GM20431 (cell line): ENCODE data around the gene ERCC2.

ENCODE experiments used
- in situ Hi-C: fragments of 300-500 bp; cut with MseI, MboI; formaldehyde crosslinking; loops from one replicate; pipeline ENCODE4 v1.15.0; 2020; ENCODE audit warnings: low sequenced_read_pairs; ENCODE audit not compliant: unreplicated experiment

Gene ERCC2

GRCh38 chr19:45402298-45403061 is 32.1 kb upstream of the ERCC2 start:
- in situ Hi-C loops, result no loop called here

DNA sequence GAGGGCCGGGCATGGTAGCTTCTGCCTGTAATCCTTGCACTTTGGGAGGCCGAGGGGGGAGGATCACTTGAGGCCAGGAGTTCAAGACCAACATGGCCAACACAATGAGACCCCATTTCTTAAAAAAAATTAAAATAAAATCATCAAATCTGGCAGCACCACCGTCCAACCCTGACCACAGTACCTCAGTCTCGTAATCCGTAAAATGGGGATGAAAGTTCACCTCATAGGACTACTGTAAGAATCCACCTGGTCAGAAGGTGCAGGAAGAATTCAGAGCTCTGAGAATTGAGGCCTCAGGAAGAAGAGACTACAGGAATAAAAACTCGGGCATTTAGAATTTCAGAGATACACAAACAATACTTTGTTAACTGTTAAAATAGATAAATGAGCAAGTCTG is 31.4 kb upstream of the ERCC2 start:
- in situ Hi-C loops, result no loop called here

GRCh38 chr19:45400192-45400591 is 29.8 kb upstream of the ERCC2 start:
- in situ Hi-C loops, result no loop called here

- in situ Hi-C loops, result no loop called here
Observed at GRCh38 chr19:45395821-45396617, 25.6 kb upstream of the ERCC2 start.

DNA sequence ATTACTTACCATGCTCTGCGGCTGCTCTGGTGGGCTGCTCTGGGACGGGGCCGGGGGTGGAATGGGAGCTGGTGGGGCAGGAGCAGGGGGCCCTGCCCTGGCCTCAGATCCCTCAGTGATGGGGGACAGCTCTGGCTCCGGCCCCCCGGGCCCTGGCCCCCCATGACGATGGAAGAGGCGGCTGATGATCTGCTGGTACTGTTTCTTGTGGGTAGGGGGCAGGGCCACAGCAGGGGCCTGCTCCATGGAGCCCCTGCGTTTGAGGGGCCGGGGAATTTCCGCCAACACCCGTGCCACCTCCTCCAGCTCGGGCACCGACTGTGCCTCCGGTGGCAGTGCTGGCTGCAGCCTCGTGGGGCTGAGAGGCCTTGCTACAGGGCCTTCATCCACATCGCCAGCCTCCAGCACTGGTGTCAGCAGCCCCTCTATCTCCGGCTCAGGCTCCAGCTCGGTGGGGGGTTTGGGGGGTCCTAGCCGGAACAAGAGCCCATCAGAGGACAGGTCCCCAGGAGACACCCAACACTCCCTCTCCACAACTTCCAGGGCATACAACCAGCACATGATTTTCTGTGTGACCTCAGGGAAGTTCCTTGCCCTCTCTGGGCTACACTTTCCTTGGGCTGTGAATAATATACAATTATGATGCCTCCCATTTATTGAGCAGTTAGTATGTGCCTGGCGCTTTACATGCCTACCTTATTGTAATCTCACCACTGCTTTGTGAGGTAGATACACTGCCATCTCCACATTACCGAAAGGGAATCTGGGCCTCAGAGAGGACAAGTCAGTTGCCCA is 21.7 kb upstream of the ERCC2 start:
- in situ Hi-C loops, result no loop called here

DNA sequence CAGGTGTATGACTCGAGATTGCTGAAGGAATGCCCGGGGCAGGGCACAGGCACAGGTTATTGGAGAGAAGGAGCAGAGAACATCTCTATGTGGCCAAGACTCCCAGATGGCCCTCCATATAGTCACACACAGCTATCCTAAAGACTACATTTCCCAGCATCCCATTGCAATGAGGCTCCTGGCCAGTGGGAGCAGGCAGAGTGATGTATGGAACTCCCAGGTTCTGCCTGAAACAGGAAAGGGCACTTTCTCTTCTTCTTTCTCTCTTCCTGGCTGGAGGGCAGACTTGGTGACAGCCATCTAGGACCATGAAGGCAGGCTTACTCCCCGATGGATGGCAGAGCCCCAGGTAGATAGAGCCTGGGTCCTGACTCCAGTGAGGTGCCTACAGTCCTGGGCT is 21.0 kb upstream of the ERCC2 start:
- in situ Hi-C loops, result no loop called here

- in situ Hi-C loops, result no loop called here
Observed at GRCh38 chr19:45385392-45386221, 15.2 kb upstream of the ERCC2 start.

- in situ Hi-C loops, result no loop called here
Observed at GRCh38 chr19:45382426-45382825, 12.1 kb upstream of the ERCC2 start.

DNA sequence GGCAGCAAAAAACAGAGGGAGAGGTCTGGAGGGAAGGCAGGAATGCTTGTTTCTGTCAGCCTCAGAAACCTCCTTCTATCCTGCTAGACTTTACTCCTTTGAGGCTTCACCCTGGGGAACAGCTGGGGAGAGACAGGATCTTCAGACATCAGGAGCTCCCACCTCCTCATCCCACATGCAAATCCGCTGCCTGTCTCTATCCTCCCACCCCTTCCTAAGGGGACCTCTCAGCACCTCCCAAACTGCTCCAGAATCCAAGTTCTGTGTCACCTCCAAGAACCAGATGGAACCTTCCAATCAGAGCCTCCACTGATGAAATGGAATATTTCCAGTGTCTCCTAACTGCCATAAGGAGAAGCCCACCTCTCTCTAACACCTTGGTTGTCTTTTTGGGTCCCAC is 9.7 kb upstream of the ERCC2 start:
- in situ Hi-C loops, result no loop called here

- in situ Hi-C loops, result no loop called here
Observed at GRCh38 chr19:45376045-45376724, 5.8 kb upstream of the ERCC2 start.

DNA sequence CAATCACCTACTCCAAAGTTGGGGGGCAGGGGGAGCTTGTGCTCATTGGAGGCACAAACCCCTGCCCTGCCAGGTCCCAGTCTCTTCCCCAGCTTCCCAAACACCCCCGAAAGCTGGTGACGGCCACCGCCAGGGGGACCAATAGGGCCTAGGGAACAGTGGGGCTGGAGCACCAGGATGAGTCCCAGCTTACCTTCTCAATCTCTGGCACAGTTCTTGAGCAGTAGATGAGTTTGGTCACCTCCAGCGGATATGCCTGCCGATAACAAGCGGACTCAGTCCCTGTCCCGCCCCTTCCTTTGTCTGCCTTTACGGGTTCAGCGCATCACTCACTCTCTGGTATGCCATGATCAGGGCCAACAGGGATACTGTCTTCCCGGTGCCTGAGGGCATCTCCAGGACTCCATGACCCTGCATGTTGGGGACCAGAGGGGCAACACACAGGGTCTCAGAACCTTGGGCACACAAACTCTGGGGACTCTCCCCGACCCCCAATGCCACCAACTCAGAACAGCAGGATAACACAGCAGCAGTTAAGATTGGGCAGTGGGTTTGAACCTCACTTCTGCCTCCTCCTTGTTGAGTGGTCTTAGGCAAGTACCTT is 1.5 kb downstream of the ERCC2 start:
- in situ Hi-C loops, result no loop called here

GRCh38 chr19:45368127-45368526 is 2.2 kb downstream of the ERCC2 start:
- in situ Hi-C loops, result no loop called here

- in situ Hi-C loops, result no loop called here
Observed at GRCh38 chr19:45364696-45365095, 5.7 kb downstream of the ERCC2 start.

DNA sequence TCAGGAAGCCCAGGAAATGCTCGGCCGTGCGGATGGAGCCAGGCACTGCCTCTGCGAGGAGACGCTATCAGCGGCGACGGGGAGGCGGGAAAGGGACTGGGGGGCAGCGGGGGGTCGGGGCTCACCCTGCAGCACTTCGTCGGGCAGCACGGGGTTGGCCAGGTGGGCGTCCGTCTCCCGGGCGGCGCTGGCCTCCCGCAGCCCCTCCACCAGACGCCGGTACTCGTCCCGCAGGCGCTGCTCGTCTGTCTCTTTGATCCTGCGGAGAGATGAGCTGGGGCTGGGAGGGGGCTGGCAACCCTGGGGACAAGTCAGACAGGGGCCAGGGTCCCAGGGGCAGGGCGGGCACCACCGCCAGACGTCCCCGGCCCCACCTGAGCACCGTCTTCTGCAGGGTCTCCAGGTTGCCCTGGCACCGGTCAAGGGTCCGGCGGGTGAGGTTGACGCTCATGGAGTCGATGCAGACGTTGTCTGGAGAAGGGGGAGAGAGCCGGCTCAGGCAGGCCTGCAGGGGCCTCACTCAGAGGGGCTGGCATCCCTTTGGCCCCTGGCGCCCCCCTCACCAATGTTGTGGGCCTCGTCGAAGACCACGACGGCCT is 6.4 kb downstream of the ERCC2 start:
- in situ Hi-C loops, result no loop called here

DNA sequence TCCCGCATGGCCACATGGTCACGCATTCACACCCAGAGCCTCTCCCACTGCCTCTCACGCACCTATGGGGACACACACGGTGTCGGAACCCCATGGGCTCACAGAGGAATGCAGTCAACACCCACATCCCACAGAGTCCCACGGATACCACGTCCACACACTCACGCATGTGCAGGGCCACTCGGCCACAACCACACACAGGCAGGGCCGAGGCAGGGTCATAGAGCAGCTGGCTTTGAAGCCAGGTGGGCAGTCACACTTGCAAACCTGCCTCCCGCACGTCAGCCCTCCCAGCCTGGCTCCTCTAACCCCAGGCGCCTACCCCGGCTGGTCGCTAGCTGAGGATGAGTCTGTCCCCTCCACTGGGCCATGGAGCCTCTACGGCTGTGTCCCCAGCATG is 8.1 kb downstream of the ERCC2 start:
- in situ Hi-C loops, result no loop called here

- in situ Hi-C loops, result no loop called here
Observed at GRCh38 chr19:45361608-45362007, 8.8 kb downstream of the ERCC2 start.

DNA sequence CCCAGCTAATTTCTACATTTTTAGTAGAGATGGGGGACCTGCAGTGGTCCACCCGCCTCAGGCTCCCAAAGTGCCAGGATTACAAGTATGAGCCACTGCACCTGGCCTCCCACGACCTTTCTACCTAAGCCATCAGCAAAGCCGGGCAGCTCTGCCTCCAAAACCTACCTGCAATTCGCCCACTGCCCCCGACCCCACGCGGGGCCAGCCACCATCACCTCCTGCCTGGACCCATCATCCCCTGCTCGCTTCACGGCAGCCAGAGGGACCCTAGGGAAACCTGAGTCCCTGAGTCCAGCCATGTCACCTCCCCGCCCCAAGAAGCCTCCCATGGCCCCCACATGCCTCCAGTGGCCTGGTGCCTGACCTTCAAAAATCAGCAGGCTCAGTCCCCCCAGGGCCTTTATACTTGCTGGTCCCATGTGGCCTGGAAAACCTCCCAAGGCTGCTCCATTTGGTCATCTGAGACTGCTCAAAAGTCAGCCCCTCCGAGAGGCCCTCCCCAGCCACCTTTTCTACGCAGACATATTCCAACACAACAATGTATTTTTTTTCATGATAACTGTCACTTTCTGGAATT is 12.1 kb downstream of the ERCC2 start:
- in situ Hi-C loops, result no loop called here

DNA sequence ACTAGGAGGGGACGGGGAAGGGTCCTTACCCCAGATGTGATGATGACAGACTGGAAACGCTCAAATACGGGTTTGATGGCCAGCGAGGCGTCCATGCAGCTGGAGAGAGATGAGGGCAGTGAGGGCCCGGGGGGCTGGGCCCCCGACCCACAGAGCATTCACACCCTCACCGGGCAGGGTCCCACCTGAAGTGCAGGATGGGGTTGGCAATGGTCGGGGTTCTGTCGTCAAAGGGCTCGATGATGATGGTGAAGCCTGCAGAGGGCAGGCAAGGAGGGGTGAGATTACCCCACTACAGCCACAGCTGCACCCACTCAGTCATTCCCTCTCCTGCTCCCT is 13.0 kb downstream of the ERCC2 start:
- in situ Hi-C loops, result no loop called here
